GM18951 (cell line): ENCODE measurements around the gene ERAL1.
A peak's percentile ranks its signal among the peaks of the same experiment; 100 is the strongest.
"Not testable (repeated sequence)": the region's sequence is repeated elsewhere in the genome, so short reads cannot be mapped to it uniquely, and the experiment has no call there.

Source experiments
- POLR2A ChIP-seq: IDR thresholded peaks from 4 replicates; pipeline ENCODE4 v1.6.1; 2011; ENCODE audit warnings: mild to moderate bottlenecking; ENCODE audit not compliant: insufficient read length, insufficient read depth; ENCODE audit errors: extremely low read depth
- in situ Hi-C: fragments of 300-500 bp; cut with MboI; formaldehyde crosslinking; loops from one replicate; pipeline ENCODE4 v1.12.0; 2022; ENCODE audit warnings: low sequenced_read_pairs, mixed read lengths, inconsistent platforms; ENCODE audit not compliant: unreplicated experiment

ERAL1 gene

DNA sequence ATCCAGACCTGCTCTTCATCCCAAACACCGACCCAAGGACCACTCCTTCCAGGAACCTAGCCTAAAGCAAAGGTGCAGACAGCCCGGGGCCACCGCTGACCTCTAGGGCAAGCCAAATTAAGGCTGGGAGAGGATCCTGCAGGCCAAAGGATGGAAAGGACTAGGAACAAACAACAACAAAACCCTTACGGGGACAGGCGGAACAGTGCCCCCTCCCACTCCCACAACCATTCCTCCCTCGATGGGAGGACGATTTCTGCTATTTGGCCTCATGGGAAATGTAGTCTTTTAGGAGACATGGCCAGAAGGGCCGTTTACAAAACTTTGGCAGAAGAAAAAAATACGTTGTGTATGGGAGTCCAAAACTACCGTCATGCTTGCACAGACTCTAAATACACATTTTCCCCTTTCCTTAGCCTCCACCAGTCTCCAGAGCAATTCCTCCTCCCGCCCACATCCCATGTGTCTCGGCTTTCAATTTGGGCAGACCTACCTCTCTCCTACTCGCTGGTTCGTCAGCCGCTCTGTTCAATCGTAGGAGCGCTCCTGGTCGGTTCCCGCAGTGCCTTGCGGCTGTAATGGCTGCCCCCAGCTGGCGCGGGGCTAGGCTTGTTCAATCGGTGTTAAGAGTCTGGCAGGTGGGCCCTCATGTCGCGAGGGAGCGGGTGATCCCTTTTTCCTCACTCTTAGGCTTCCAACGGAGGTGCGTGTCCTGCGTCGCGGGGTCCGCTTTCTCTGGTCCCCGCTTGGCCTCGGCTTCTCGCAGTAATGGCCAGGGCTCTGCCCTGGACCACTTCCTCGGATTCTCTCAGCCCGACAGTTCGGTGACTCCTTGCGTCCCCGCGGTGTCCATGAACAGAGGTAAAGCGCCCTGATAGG is at the start of gene ERAL1:
TSS of gene ERAL1 (plus strand) at position 560 of the 879 bp plus-strand sequence. CDS start at position 579, 19 bp downstream.
- peak; percentile 80 for TF ChIP-seq POLR2A
- in situ Hi-C loops, result no loop called here

DNA sequence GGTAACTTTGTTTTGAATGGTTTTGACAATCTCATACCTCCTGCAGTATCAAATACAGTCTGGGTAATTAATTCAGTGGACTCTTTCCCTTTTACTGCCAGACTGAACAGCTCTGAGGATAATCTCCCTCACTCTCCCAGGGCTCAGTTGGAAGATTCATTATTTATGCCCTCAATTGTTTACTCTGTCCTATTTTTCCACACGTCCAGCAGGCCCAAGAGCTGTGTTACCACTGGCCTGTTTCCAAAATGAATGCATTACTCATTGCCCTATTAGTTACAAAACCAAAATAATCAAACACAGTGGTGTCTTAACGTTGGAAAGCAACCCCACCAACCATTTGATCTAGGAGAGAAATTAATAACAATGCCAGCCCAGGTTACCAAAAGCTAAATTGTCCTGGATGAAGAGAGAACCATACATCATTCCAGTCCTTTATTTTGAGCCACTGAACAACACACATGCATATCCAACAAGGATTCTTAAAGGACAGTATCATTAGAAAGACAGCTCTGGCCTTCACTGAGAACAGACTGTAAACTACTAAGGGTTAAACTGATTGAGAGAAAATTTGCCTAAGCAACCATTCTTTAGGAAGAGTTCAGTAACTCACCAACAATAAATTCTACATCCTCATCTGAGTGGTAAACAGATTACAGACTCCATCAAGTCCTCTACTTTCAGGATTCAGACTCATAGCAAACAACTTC is 46.7 kb upstream of the ERAL1 start:
- TF ChIP-seq POLR2A, result no peak
- in situ Hi-C loops, result no loop called here

DNA sequence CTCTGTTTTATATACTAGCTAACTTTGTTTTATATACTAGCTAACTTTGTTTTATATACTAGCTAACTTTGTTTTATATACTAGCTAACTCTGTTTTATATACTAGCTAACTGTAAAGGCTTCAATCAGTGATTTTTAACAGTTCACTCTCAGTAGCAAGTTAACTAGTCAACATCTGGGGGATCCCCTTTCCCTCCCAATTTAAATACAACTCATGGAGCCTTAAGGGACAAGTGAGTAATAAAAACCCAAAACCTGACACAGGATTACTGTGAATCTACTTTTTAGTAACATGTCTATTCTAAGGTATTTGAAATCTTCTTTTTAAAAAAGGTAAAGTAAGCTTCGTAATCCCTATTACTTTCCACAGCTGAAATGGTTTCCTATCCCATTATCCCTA is 44.4 kb upstream of the ERAL1 start:
- no peak for TF ChIP-seq POLR2A

DNA sequence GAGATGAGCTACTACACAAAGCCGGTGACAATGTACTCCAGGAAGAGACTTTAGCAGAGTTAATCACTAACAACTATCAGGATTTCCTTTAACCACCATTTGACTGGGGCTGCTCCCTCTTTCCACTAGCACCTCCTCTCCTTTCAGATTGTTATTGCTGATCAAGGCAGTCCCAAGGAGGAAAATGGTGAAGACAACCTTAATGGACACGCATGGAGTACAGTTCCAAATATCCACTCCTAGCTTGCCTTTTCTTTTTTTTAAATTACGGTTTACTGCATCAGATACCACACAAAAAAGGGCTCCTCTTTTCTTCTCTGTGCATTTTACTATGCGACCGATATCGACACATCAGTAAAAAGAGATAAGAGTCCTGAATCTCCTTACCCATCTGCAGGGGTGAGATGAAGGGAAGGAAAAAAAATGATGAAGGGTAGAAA is 43.1 kb upstream of the ERAL1 start:
- in situ Hi-C loops, result no loop called here
- no peak for TF ChIP-seq POLR2A

More for the DNA sequence above, 44.4 kb upstream of the ERAL1 start:
- in situ Hi-C loops, result no loop called here

DNA sequence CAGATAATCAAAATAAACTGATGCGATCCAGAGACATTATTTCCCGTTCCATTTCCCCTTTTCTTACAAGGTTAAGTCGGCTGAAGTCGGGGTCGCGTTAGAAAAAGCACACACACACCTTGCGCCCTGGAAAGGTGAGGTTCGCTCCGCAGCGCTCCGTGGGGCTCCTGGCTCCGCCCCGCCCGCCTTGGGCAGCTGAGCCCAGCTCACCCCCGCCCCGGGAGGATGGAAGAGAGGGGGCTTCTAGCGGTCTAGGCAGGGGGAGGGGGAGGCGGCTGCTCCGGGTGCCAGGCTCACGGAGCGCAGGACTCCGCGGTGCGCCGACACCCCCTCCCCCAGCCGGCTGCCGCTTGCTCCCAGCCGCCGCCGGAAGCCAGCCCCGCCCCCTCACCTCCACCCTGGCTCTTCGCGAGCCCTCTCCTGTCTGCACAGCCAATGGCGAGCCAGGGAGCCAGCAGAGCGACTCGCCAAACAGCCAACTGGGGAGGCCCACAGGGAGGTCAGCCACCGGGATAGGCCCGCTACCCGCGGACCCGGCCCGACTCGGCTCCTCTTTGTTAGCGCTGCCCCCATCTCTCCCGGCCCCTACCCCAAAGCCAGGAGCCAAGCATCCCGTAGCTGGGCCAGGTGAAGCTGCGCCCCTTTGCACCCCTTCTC is 42.6 kb upstream of the ERAL1 start:
- peak; percentile 53 for TF ChIP-seq POLR2A
- in situ Hi-C loops, result no loop called here

DNA sequence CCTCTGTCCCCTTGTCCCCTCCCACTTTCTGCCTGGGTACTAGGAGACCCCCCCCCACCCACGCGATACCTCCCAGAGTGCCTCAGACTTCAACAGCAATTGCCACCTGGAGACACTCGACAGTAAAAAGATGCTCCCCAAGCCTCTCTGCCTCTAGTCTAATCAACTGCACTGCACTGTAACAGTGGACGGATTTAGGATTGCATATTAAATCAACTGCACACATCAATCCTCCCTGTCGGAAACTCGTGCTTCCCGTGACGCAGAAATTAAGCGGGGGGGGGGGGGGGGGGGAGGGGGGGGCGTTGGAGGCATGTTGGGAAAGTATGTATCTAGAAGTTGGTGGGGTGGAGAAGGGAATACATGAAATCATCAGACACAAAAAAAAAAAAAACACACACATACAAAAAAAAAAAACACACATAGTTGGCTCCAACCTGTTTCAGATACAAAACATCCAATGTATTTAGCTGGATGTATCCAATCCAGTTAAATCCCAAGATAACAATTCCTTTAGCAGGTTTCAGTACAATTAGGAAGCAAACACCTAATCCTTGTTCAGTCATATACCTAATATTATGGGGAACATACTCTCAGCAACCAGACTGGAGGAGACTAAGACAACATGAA is 42.0 kb upstream of the ERAL1 start:
- no peak for TF ChIP-seq POLR2A
- in situ Hi-C loops, result no loop called here

DNA sequence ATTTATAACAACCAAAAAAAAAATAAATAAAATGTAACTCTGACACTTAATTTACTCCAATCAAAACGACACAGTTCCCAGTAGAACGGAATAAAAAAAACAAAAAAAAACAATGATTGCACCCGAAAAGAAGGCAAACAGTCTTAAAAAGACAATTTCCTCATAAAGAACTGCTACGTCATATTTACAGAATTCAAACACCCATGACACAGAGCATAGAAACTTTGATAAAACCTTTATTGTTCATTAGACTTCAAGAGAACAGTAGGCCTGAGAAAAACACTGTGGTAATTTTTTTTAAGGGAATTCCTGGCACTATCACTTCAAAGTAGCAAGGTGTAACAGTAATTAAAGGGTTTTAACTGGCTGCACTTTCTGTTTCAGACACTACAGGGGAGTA is 38.3 kb upstream of the ERAL1 start:
- no peak for TF ChIP-seq POLR2A
- in situ Hi-C loops, result no loop called here

DNA sequence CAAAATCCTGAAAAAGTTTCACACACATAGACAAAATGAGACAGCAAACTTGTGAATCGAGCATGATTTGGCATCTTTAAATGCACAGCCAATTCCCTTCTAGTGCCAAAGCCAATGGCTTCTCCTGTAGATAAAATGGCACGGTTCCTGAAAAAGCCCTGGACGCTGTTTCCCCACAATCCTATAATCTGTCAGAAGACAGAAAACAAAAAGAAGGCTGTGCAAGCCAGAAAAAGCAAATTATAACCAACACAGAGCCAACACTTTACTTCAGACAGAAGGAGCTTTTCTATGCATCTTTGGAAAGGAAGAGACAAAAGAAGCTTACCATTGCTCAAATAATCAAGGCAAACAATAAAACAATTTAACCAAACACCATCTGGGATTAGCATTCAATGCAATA is 36.0 kb upstream of the ERAL1 start:
- in situ Hi-C loops, result no loop called here
- no peak for TF ChIP-seq POLR2A

DNA sequence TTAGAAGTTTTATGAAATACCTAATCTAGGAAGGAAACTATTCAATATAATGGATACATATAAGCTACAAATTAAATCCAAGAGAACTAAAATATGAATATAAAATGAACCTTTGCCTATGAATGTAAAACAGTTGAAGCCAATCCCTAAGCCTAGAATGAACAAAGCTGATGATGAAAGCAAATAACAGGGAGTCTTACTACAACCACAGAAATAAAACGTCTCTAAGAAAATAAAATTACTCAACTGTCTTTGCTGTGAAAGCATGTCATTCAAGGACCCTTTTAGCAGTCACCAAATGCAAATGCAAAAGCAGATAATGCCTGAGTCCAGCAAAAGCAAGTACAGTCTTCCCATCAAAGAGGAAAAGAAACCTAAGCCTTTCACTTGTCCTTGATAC is 35.2 kb upstream of the ERAL1 start:
- TF ChIP-seq POLR2A, result no peak
- in situ Hi-C loops, result no loop called here

DNA sequence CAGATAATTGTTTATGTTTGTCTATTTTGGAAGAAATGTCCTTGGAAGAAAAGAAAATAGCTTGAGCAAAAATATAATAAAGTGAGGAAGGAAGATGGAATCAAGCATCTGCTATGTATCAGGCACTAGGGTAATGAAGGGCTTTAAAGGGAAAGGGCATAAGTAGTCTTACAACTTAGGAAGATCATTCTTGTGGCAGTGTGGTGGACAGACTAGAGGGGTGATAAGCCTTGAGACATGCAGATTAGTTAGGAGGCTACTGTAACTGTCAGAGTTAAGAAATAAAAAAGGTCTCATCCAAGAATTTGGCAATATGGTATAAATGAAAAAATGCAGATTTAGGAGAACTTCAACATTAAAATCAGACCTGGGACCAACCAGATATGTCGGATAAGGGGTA is 27.1 kb upstream of the ERAL1 start:
- in situ Hi-C loops, result no loop called here
- no peak for TF ChIP-seq POLR2A

DNA sequence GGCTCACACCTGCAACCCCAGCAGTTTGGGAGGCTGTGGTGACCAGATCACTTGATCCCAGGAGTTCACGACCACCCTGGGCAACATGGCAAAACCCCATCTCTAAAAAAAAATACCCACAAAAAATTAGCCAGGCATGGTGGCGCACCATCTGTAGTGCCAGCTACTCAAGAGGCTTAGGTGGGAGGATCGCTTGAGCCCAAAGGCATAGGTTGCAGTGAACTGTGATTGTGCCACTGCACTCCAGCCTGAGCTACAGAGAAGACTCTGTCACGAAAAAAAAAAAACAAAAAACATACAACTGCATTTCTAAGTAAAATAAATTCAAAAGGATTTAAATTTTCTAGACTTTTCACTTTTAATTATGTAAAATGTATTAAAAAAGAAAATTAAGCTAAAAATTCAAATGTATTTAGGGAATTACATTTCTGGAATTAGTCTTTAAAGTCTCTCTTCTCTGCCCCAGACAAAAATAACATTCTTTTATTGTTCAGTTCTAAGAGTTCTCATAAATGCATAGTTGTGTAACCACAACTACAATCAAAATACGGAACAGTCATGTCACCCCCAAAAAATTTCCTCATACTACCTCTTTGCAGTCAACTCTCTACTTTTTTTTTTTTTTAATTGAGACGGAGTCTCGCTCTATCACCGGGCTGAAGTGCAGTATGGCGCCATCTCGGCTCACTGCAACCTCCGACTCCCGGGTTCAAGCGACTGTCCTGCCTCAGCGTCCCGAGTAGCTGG is 26.3 kb upstream of the ERAL1 start:
- in situ Hi-C loops, result no loop called here
- TF ChIP-seq POLR2A, result no peak

DNA sequence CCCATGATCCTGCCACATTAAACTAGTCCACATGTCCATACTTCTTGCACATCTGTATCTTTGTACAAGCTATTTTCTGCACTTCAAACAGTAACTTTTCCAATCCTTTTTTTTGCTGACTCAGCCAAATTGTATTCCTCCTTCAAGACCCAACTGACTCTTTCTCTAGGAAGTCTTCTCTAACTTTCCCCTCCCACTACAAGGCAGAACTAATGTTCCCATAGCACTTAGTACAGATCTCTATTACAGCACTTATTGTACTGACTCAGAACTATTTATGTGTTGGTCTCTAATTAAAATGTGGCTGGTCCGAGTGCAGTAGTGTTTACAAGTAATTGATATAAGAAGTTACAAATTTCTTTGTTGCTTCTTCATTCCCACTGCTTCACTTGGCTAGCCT is 20.4 kb upstream of the ERAL1 start:
- no peak for TF ChIP-seq POLR2A
- in situ Hi-C loops, result no loop called here

DNA sequence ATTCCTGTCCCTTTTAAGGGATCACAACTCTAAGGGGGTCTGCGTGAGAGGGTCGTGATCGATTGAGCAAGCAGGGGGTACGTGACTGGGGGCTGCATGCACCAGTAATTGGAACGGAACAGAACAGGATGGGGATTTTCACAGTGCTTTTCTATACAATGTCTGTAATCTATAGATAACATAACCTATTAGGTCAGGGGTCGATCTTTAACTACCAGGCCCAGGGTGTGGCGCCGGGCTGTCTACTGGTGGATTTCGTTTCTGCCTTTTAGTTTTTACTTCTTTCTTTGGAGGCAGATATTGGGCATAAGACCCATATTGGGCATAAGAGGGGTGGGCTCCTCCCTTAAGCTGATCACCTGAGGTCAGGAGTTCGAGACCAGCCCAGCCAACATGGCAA is 18.3 kb upstream of the ERAL1 start:
- in situ Hi-C loops, result not testable (repeated sequence)
